GM21717 (cell line): Measurements from ENCODE around the gene POU6F1.

Source experiments
- ATAC-seq: cut with Tn5 transposase; IDR thresholded peaks from one replicate; pipeline ENCODE4 v1.9.1; 2021; ENCODE audit warnings: mild to moderate bottlenecking, moderate library complexity; ENCODE audit not compliant: unreplicated experiment

Gene POU6F1

GRCh38 chr12:51198568-51199365 lies 19.1 kb downstream of the POU6F1 start:
- ATAC-seq = no peak

- no peak for ATAC-seq
These were observed 19.9 kb downstream of the POU6F1 start for GRCh38 chr12:51197736-51198567.

- no peak for ATAC-seq
These were observed 21.3 kb downstream of the POU6F1 start for GRCh38 chr12:51196547-51196946.

GRCh38 chr12:51195841-51196240 lies 22.0 kb downstream of the POU6F1 start:
- no peak for ATAC-seq

GRCh38 chr12:51192284-51192671 lies 25.6 kb downstream of the POU6F1 start:
- ATAC-seq = no peak

- no peak for ATAC-seq
These were observed 26.2 kb downstream of the POU6F1 start for GRCh38 chr12:51191516-51192283.

- no peak for ATAC-seq
These were observed 27.0 kb downstream of the POU6F1 start for GRCh38 chr12:51190820-51191219.

- no peak for ATAC-seq
These were observed 28.0 kb downstream of the POU6F1 start for GRCh38 chr12:51189790-51190355.

- peak; percentile 64 for ATAC-seq
These were observed 29.4 kb downstream of the POU6F1 start for GRCh38 chr12:51188359-51189051.

GRCh38 chr12:51187370-51187987 lies 30.4 kb downstream of the POU6F1 start:
- ATAC-seq = no peak

GRCh38 chr12:51186465-51187085 lies 31.3 kb downstream of the POU6F1 start:
- no peak for ATAC-seq

- no peak for ATAC-seq
These were observed 32.6 kb downstream of the POU6F1 start for GRCh38 chr12:51185171-51185717.

- no peak for ATAC-seq
These were observed 34.0 kb downstream of the POU6F1 start for GRCh38 chr12:51183816-51184215.

- ATAC-seq = no peak
These were observed 34.5 kb downstream of the POU6F1 start for GRCh38 chr12:51183349-51183748.

GRCh38 chr12:51181558-51181957 lies 36.3 kb downstream of the POU6F1 start:
- ATAC-seq = no peak

GRCh38 chr12:51177897-51178296 lies 40.0 kb downstream of the POU6F1 start:
- no peak for ATAC-seq

- ATAC-seq = no peak
These were observed 43.4 kb downstream of the POU6F1 start for GRCh38 chr12:51174501-51174900.

GRCh38 chr12:51172515-51173431 lies 45.1 kb downstream of the POU6F1 start, which contains the start of gene TFCP2:
TSS of gene TFCP2 (minus strand) at chr12:51173135. CDS start at chr12:51172422, 713 bp downstream.
- ATAC-seq = peak; percentile 92
